GM23248 (cell line): ENCODE measurements around the gene RAB38. TPM values are rescaled to one million over a fixed set of nuclear protein-coding genes. Genes with fewer than 3 reads are reported as not detected.
A peak's percentile ranks its signal among the peaks of the same experiment; 100 is the strongest.

Source experiments
- DNase-seq: peaks from one replicate; pipeline ENCODE4 v3.0.0-alpha.2; 2015
- H2AFZ ChIP-seq: fragments of 200-600 bp; sonication (generic); 2 replicates; pipeline ENCODE4 v1.6.1; 2016; ENCODE audit warnings: antibody characterized with exemption
- H3F3A ChIP-seq: fragments of 200-600 bp; sonication (generic); 2 replicates; pipeline ENCODE4 v1.6.1; 2016; ENCODE audit warnings: mild to moderate bottlenecking, antibody characterized with exemption, mixed run types; ENCODE audit not compliant: insufficient read depth
- H3K27ac ChIP-seq: fragments of 200-600 bp; sonication (generic); 2 replicates; pipeline ENCODE4 v1.5.1; 2016; ENCODE audit warnings: mild to moderate bottlenecking
- H3K27me3 ChIP-seq: fragments of 200-600 bp; sonication (generic); replicated peaks from 2 replicates; pipeline ENCODE4 v1.6.1; 2016; ENCODE audit warnings: mild to moderate bottlenecking; ENCODE audit not compliant: insufficient read depth
- H3K36me3 ChIP-seq: fragments of 200-600 bp; sonication (generic); 2 replicates; pipeline ENCODE4 v1.6.1; 2016; ENCODE audit warnings: low read depth, mild to moderate bottlenecking
- H3K4me1 ChIP-seq: fragments of 200-600 bp; sonication (generic); 2 replicates; pipeline ENCODE4 v1.6.1; 2016; ENCODE audit warnings: mild to moderate bottlenecking; ENCODE audit not compliant: insufficient read depth
- H3K4me2 ChIP-seq: fragments of 200-600 bp; sonication (generic); one replicate; pipeline ENCODE4 v1.6.1; 2016; ENCODE audit warnings: mild to moderate bottlenecking; ENCODE audit not compliant: unreplicated experiment
- H3K4me3 ChIP-seq: fragments of 200-600 bp; sonication (generic); 2 replicates; pipeline ENCODE4 v1.5.1; 2016; ENCODE audit warnings: mild to moderate bottlenecking
- H3K79me2 ChIP-seq: fragments of 200-600 bp; sonication (generic); 2 replicates; pipeline ENCODE4 v1.6.1; 2016; ENCODE audit warnings: mild to moderate bottlenecking; ENCODE audit not compliant: insufficient read depth
- H3K9ac ChIP-seq: fragments of 200-600 bp; sonication (generic); 2 replicates; pipeline ENCODE4 v1.6.1; 2016; ENCODE audit warnings: mild to moderate bottlenecking
- H3K9me2 ChIP-seq: fragments of 200-600 bp; sonication (generic); 2 replicates; pipeline ENCODE4 v1.6.1; 2016; ENCODE audit warnings: mixed run types, mild to moderate bottlenecking, moderate library complexity; ENCODE audit not compliant: insufficient read depth
- H3K9me3 ChIP-seq: fragments of 200-600 bp; sonication (generic); one replicate; pipeline ENCODE4 v1.6.1; 2017; ENCODE audit warnings: low read depth
- H4K20me1 ChIP-seq: fragments of 200-600 bp; sonication (generic); 2 replicates; pipeline ENCODE4 v1.6.0; 2016; ENCODE audit not compliant: insufficient read depth
- EZH2 ChIP-seq: fragments of 200-600 bp; sonication (generic); IDR thresholded peaks from 2 replicates; pipeline ENCODE4 v1.6.1; 2018; ENCODE audit warnings: antibody characterized with exemption, mild to moderate bottlenecking; ENCODE audit not compliant: insufficient read depth, poor library complexity, severe bottlenecking
- EZH2phosphoT487 ChIP-seq: fragments of 200-600 bp; sonication (generic); IDR thresholded peaks from 2 replicates; pipeline ENCODE4 v1.6.1; 2018; ENCODE audit warnings: antibody characterized with exemption, moderate library complexity, mild to moderate bottlenecking, low read depth; ENCODE audit not compliant: insufficient read depth
- WGBS, 2 experiments: methylation state at CpG; one replicate each; pipeline ENCODE4 v1.1.6; 2015 to 2017; ENCODE audit warnings: low lambda C conversion rate in 2 of 2, low coverage in 1 of 2; ENCODE audit errors: missing lambda C conversion rate in 2 of 2; 5-methylcytosine and 5-hydroxymethylcytosine counted together
- in situ Hi-C: fragments of 300-500 bp; cut with MboI; formaldehyde crosslinking; loops from 2 replicates; pipeline ENCODE4 v1.15.0; 2020
- polyA plus RNA-seq: library from polyadenylated mRNA; unstranded; fragments of >200 nt; fragmentation: Nextera tagmentation; extraction: Ambion mirVana; gene quantifications from 2 replicates; pipeline ENCODE4 v1.2.1, GENCODE V29; 2016
- total RNA-seq: library from RNA; depleted of rRNA; stranded (reverse); fragments of >200 nt; shearing (Covaris generic); gene quantifications from 2 replicates; pipeline ENCODE4 v1.2.3, GENCODE V29; 2014

RAB38 gene
- total and polyA plus RNA-seq, 2 experiments from 2014 or later = 0.43 to 1.5 TPM

- no peak overlapping the region for H3K9ac ChIP-seq
- TF ChIP-seq EZH2 (no peak), EZH2phosphoT487 (no peak)
- no peaks in the 10 kb centered on the region for H3K9me2 ChIP-seq
- H3F3A ChIP-seq = peaks cover 5% of the 10 kb centered on the region; the same call in 1 of the 2 replicates
- in situ Hi-C loops = no loop called here
- no peaks in the 10 kb centered on the region for H4K20me1 ChIP-seq
- DNase-seq = no peak
- H3K9me3 ChIP-seq = no peaks in the 10 kb centered on the region
- H3K4me2 ChIP-seq = no peak overlapping the region
- WGBS, 2 experiments = 88 to 90% methylated on average over 2 of the region's 2 CpGs
- no peak overlapping the region for H3K27ac ChIP-seq
- H2AFZ ChIP-seq = no peak overlapping the region
- H3K36me3 ChIP-seq = no peaks in the 10 kb centered on the region
- H3K27me3 ChIP-seq = no peaks in the 10 kb centered on the region
- no peaks in the 10 kb centered on the region for H3K4me1 ChIP-seq
- H3K79me2 ChIP-seq = no peaks in the 10 kb centered on the region
- H3K4me3 ChIP-seq = no peak overlapping the region
These were observed 4.6 kb downstream of the RAB38 start for GRCh38 chr11:88170673-88171072.

GRCh38 chr11:88169881-88170280 is 5.4 kb downstream of the RAB38 start:
- 85 to 94% methylated on average over 4 of the region's 4 CpGs for WGBS, 2 experiments
- no peaks in the 10 kb centered on the region for H3K4me1 ChIP-seq
- no peaks in the 10 kb centered on the region for H3K36me3 ChIP-seq
- in situ Hi-C loops = no loop called here
- no peak overlapping the region for H3K4me2 ChIP-seq
- H3F3A ChIP-seq = peaks cover 5% of the 10 kb centered on the region; the same call in 1 of the 2 replicates
- no peak for DNase-seq
- H2AFZ ChIP-seq = no peak overlapping the region
- no peak overlapping the region for H3K9ac ChIP-seq
- H3K9me2 ChIP-seq = no peaks in the 10 kb centered on the region
- no peaks in the 10 kb centered on the region for H3K9me3 ChIP-seq
- H3K4me3 ChIP-seq = no peak overlapping the region
- H3K27ac ChIP-seq = no peak overlapping the region
- H4K20me1 ChIP-seq = no peaks in the 10 kb centered on the region
- no peaks in the 10 kb centered on the region for H3K27me3 ChIP-seq
- TF ChIP-seq EZH2 (no peak), EZH2phosphoT487 (no peak)
- H3K79me2 ChIP-seq = no peaks in the 10 kb centered on the region

- no peaks in the 10 kb centered on the region for H3K36me3 ChIP-seq
- no peak overlapping the region for H3K4me2 ChIP-seq
- no peaks in the 10 kb centered on the region for H3K79me2 ChIP-seq
- no peaks in the 10 kb centered on the region for H3K9me3 ChIP-seq
- H4K20me1 ChIP-seq = no peaks in the 10 kb centered on the region
- H3K9ac ChIP-seq = no peak overlapping the region
- no peaks in the 10 kb centered on the region for H3K27me3 ChIP-seq
- no peak overlapping the region for H3K4me3 ChIP-seq
- TF ChIP-seq EZH2phosphoT487 = no peak
- no peak for TF ChIP-seq EZH2
- H2AFZ ChIP-seq = no peak overlapping the region
- no peak overlapping the region for H3K27ac ChIP-seq
- peaks cover 5% of the 10 kb centered on the region; the same call in 1 of the 2 replicates for H3F3A ChIP-seq
- H3K4me1 ChIP-seq = no peaks in the 10 kb centered on the region
- in situ Hi-C loops = no loop called here
- 75 to 89% methylated on average over 2 of the region's 2 CpGs for WGBS, 2 experiments
- DNase-seq = peak; percentile 42
- H3K9me2 ChIP-seq = no peaks in the 10 kb centered on the region
These were observed 5.8 kb downstream of the RAB38 start for GRCh38 chr11:88169471-88169870.

- Histone ChIP-seq H3K9me3 (no peaks in the 10 kb centered on the region), H3K4me1 (no peaks in the 10 kb centered on the region), H3F3A (no peaks in the 10 kb centered on the region), H3K4me3 (no peak overlapping the region), H3K9me2 (no peaks in the 10 kb centered on the region), H2AFZ (no peak overlapping the region), H4K20me1 (no peaks in the 10 kb centered on the region), H3K27ac (no peak overlapping the region), H3K9ac (no peak overlapping the region), H3K4me2 (no peak overlapping the region), H3K36me3 (no peaks in the 10 kb centered on the region), H3K27me3 (no peaks in the 10 kb centered on the region), H3K79me2 (no peaks in the 10 kb centered on the region)
- TF ChIP-seq EZH2phosphoT487 (no peak), EZH2 (no peak)
- DNase-seq = no peak
- in situ Hi-C loops = no loop called here
These were observed 7.4 kb downstream of the RAB38 start for GRCh38 chr11:88167853-88168252.
